PC-3 (cell line): Measurements from ENCODE around the gene STK24. TPM values are rescaled to one million over a fixed set of nuclear protein-coding genes. Genes with fewer than 3 reads are reported as not detected.

Experiments used
- ATAC-seq: fragments of 200-7000 bp; cut with Tn5 transposase; 2 replicates; pipeline ENCODE4 v1.9.1; 2020; ENCODE audit warnings: mild to moderate bottlenecking, moderate library complexity
- BruUV-seq: library from RNA; stranded (reverse); fragments of 400-500 nt; replicated peaks from 2 replicates; lab custom pipeline; 2021; lab: Mats Ljungman, UMichigan
- CTCF ChIA-PET: fragments of 300-600 bp; sonication (Branson Sonifier 250); formaldehyde crosslinking; loops from one replicate; lab custom pipeline; 2022; ENCODE audit warnings: antibody characterized with exemption; lab: Charles Lee
- POLR2A ChIA-PET: fragments of 300-600 bp; sonication (Branson Sonifier 250); formaldehyde crosslinking; loops from one replicate; lab custom pipeline; 2022; ENCODE audit warnings: antibody characterized with exemption; ENCODE audit not compliant: unreplicated experiment; lab: Charles Lee
- DNase-seq: peaks from one replicate; pipeline ENCODE4 v3.0.0-alpha.2; 2015
- H2AFZ ChIP-seq: fragments of 300-600 bp; sonication (generic); 2 replicates; pipeline ENCODE4 v1.6.0; 2016; ENCODE audit warnings: antibody characterized with exemption, low read length
- H3F3A ChIP-seq: fragments of 300-600 bp; sonication (generic); one replicate; pipeline ENCODE4 v1.6.0; 2017; ENCODE audit warnings: antibody characterized with exemption, low read length, control low read depth, mild to moderate bottlenecking; ENCODE audit not compliant: unreplicated experiment
- H3K27ac ChIP-seq: fragments of 300-600 bp; sonication (generic); 2 replicates; pipeline ENCODE4 v1.5.1; 2016; ENCODE audit warnings: mild to moderate bottlenecking, low read length
- H3K27me3 ChIP-seq: fragments of 300-600 bp; sonication (generic); 2 replicates; pipeline ENCODE4 v1.6.1; 2016; ENCODE audit warnings: low read length, mixed read lengths
- H3K36me3 ChIP-seq: fragments of 300-600 bp; sonication (generic); 2 replicates; pipeline ENCODE4 v1.6.1; 2016; ENCODE audit warnings: low read depth, mixed run types, low read length, mixed read lengths
- H3K4me1 ChIP-seq: fragments of 300-600 bp; sonication (generic); 2 replicates; pipeline ENCODE4 v1.5.1; 2016; ENCODE audit warnings: low read length; ENCODE audit not compliant: insufficient read depth
- H3K4me2 ChIP-seq: fragments of 300-600 bp; sonication (generic); 2 replicates; pipeline ENCODE4 v1.6.0; 2016; ENCODE audit warnings: low read length
- H3K4me3 ChIP-seq: fragments of 300-600 bp; sonication (generic); 2 replicates; pipeline ENCODE4 v1.5.1; 2016; ENCODE audit warnings: mild to moderate bottlenecking, low read length, mixed read lengths
- H3K79me2 ChIP-seq: fragments of 300-600 bp; sonication (generic); 2 replicates; pipeline ENCODE4 v1.6.1; 2017; ENCODE audit warnings: low read length, mixed read lengths
- H3K9ac ChIP-seq: fragments of 300-600 bp; sonication (generic); 2 replicates; pipeline ENCODE4 v1.6.0; 2016; ENCODE audit warnings: mild to moderate bottlenecking, low read length
- H3K9me2 ChIP-seq: fragments of 300-600 bp; sonication (generic); replicated peaks from 2 replicates; pipeline ENCODE4 v1.6.1; 2016; ENCODE audit warnings: mixed run types, low read length, mixed read lengths
- H3K9me3 ChIP-seq: fragments of 300-600 bp; sonication (generic); 2 replicates; pipeline ENCODE4 v1.6.1; 2016; ENCODE audit warnings: low read length, mixed read lengths
- H4K20me1 ChIP-seq: fragments of 300-600 bp; sonication (generic); 2 replicates; pipeline ENCODE4 v1.6.1; 2016; ENCODE audit warnings: low read length, mixed read lengths
- CTCF ChIP-seq: fragments of 300-600 bp; sonication (generic); conservative IDR thresholded peaks from 2 replicates; pipeline ENCODE4 v1.5.1; 2017; ENCODE audit warnings: antibody characterized with exemption, low read depth, mild to moderate bottlenecking, low read length
- EZH2 ChIP-seq: fragments of 300-600 bp; sonication (generic); IDR thresholded peaks from one replicate; pipeline ENCODE4 v1.6.1; 2017; ENCODE audit warnings: antibody characterized with exemption, mild to moderate bottlenecking, low read length; ENCODE audit not compliant: unreplicated experiment
- EZH2phosphoT487 ChIP-seq: fragments of 300-600 bp; sonication (generic); IDR thresholded peaks from 2 replicates; pipeline ENCODE4 v1.6.1; 2018; ENCODE audit warnings: mild to moderate bottlenecking, antibody characterized with exemption, low read length, borderline replicate concordance
- intact Hi-C: fragments of 100-400 bp; cut with micrococcal nuclease; formaldehyde crosslinking; loops from 2 replicates; pipeline ENCODE4 v1.9.0; 2023
- total RNA-seq: library from RNA; depleted of rRNA; stranded (reverse); fragments of >200 nt; gene quantifications from 2 replicates; pipeline ENCODE4 v1.2.3, GENCODE V29; 2014

STK24 gene
- total RNA-seq, 1 experiment from 2014 or later, result 52.4 TPM

GRCh38 chr13:98506322-98506721, 70.6 kb downstream of the STK24 start:
- no peak overlapping the region for H3K4me2 ChIP-seq
- BruUV-seq, result no TSS peak
- H3K27ac ChIP-seq, result no peak overlapping the region
- ATAC-seq (no peak), DNase-seq (no peak)
- CTCF ChIA-PET, result no interaction called here
- no peak overlapping the region for H3K4me3 ChIP-seq
- peaks cover 6% of the 10 kb centered on the region; the same call in 1 of the 2 replicates for H3K36me3 ChIP-seq
- H3K9me3 ChIP-seq, result no peaks in the 10 kb centered on the region
- H3K9me2 ChIP-seq, result no peaks in the 10 kb centered on the region
- no peaks in the 10 kb centered on the region for H4K20me1 ChIP-seq
- POLR2A ChIA-PET, result no interaction called here
- no peak for TF ChIP-seq CTCF
- no peak for TF ChIP-seq EZH2
- no peak for TF ChIP-seq EZH2phosphoT487
- H3K4me1 ChIP-seq, result peaks cover 41% of the 10 kb centered on the region
- no peak overlapping the region for H3K9ac ChIP-seq
- H3K79me2 ChIP-seq, result peaks cover 98% of the 10 kb centered on the region
- no peak overlapping the region for H2AFZ ChIP-seq
- no peaks in the 10 kb centered on the region for H3K27me3 ChIP-seq
- intact Hi-C loops, result no loop called here
- peaks cover 5% of the 10 kb centered on the region for H3F3A ChIP-seq

- intact Hi-C loops, result no loop called here
- ChIA-PET POLR2A (no interaction called here), CTCF (no interaction called here)
- Histone ChIP-seq H3K27ac (no peak overlapping the region), H3K27me3 (no peaks in the 10 kb centered on the region), H3K9ac (no peak overlapping the region), H2AFZ (no peak overlapping the region), H3F3A (peaks cover 5% of the 10 kb centered on the region), H3K4me2 (no peak overlapping the region), H3K9me2 (no peaks in the 10 kb centered on the region), H3K36me3 (peaks cover 6% of the 10 kb centered on the region; the same call in 1 of the 2 replicates), H4K20me1 (no peaks in the 10 kb centered on the region), H3K9me3 (no peaks in the 10 kb centered on the region), H3K4me3 (no peak overlapping the region), H3K4me1 (peaks cover 32% of the 10 kb centered on the region), H3K79me2 (peaks cover 95% of the 10 kb centered on the region)
- no TSS peak for BruUV-seq
- TF ChIP-seq EZH2phosphoT487, result no peak
- TF ChIP-seq CTCF, result no peak
- no peak for TF ChIP-seq EZH2
- DNase-seq (no peak), ATAC-seq (no peak)
Observed at GRCh38 chr13:98505217-98505616, 71.7 kb downstream of the STK24 start.

DNA sequence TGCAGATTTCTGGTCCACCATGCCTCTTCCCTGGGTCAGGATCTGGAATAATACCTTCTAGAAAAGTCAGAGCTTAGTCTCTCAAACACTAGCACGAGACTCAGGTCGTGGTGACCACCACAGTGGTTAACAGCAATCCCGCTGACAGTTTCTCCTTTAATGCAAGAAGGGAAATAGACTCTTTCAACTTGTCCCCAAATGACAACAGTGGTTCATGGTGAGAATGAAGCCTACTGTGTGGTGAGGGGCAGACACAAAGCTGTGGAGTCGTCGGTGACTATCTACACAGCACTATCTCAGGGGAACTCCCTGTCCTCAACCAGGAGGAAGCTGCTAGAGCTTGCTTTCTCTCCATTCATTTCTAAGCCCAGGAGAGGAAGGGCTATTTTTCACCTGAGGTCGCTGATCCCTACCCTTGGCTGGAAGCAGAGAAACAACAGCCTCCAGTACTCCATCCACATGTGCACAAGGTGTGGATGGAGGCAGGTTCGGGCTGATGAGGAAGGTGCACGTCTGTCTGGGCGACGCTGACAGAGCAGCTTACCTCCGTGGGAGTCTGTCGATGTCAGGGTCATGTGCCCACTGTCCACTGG, 72.4 kb downstream of the STK24 start:
- Histone ChIP-seq H3K4me2 (no peak overlapping the region), H3K27ac (no peak overlapping the region), H4K20me1 (no peaks in the 10 kb centered on the region), H3K36me3 (peaks cover 6% of the 10 kb centered on the region; the same call in 1 of the 2 replicates), H2AFZ (no peak overlapping the region), H3K9me2 (no peaks in the 10 kb centered on the region), H3F3A (peaks cover 5% of the 10 kb centered on the region), H3K4me3 (no peak overlapping the region), H3K9ac (no peak overlapping the region), H3K79me2 (peaks cover 88% of the 10 kb centered on the region), H3K27me3 (no peaks in the 10 kb centered on the region), H3K9me3 (no peaks in the 10 kb centered on the region), H3K4me1 (peaks cover 25% of the 10 kb centered on the region)
- intact Hi-C loops, result no loop called here
- ATAC-seq (no peak), DNase-seq (no peak)
- CTCF ChIA-PET, result no interaction called here
- no peak for TF ChIP-seq CTCF
- no peak for TF ChIP-seq EZH2phosphoT487
- TF ChIP-seq EZH2, result no peak
- POLR2A ChIA-PET, result no interaction called here
- BruUV-seq, result no TSS peak
